Measurements from ENCODE around the gene ZCCHC14.

ZCCHC14 gene

GRCh38 chr16:87451563-87452210, 41.1 kb downstream of the ZCCHC14 start:
- no peak for DNase-seq

GRCh38 chr16:87448866-87449265, 44.0 kb downstream of the ZCCHC14 start:
- DNase-seq: no peak

- no peak for DNase-seq
Observed at GRCh38 chr16:87447323-87447722, 45.5 kb downstream of the ZCCHC14 start.

GRCh38 chr16:87446479-87446878, 46.3 kb downstream of the ZCCHC14 start:
- DNase-seq: no peak

- no peak for DNase-seq
Observed at GRCh38 chr16:87445486-87445885, 47.3 kb downstream of the ZCCHC14 start.

- no peak for DNase-seq
Observed at GRCh38 chr16:87443964-87444363, 48.9 kb downstream of the ZCCHC14 start.

GRCh38 chr16:87443016-87443415, 49.8 kb downstream of the ZCCHC14 start:
- DNase-seq: no peak

- DNase-seq: no peak
Observed at GRCh38 chr16:87442581-87442966, 50.2 kb downstream of the ZCCHC14 start.

- no peak for DNase-seq
Observed at GRCh38 chr16:87441886-87442580, 50.8 kb downstream of the ZCCHC14 start.

- no peak for DNase-seq
Observed at GRCh38 chr16:87439926-87440325, 52.9 kb downstream of the ZCCHC14 start.

- no peak for DNase-seq
Observed at GRCh38 chr16:87438611-87438985, 54.2 kb downstream of the ZCCHC14 start.

GRCh38 chr16:87437911-87438610, 54.8 kb downstream of the ZCCHC14 start:
- no peak for DNase-seq

GRCh38 chr16:87437327-87437726, 55.5 kb downstream of the ZCCHC14 start:
- DNase-seq: no peak

- no peak for DNase-seq
Observed at GRCh38 chr16:87436225-87437172, 56.3 kb downstream of the ZCCHC14 start.

GRCh38 chr16:87435372-87436224, 57.2 kb downstream of the ZCCHC14 start:
- peak; percentile 27 for DNase-seq

GRCh38 chr16:87434146-87434667, 58.6 kb downstream of the ZCCHC14 start:
- no peak for DNase-seq

GRCh38 chr16:87432330-87432915, 60.4 kb downstream of the ZCCHC14 start:
- no peak for DNase-seq

GRCh38 chr16:87431926-87432325, 60.9 kb downstream of the ZCCHC14 start:
- no peak for DNase-seq

GRCh38 chr16:87426423-87427215, 66.2 kb downstream of the ZCCHC14 start:
- no peak for DNase-seq

GRCh38 chr16:87425941-87426340, 66.9 kb downstream of the ZCCHC14 start:
- DNase-seq: no peak
